GM18519 (cell line): ENCODE data around the gene ENOX1.
"Not testable (repeated sequence)": the region's sequence is repeated elsewhere in the genome, so short reads cannot be mapped to it uniquely, and the experiment has no call there.

Experiments
- ATAC-seq: cut with Tn5 transposase; IDR thresholded peaks from one replicate; pipeline ENCODE4 v1.9.1; 2021; ENCODE audit warnings: mild to moderate bottlenecking, moderate library complexity; ENCODE audit not compliant: unreplicated experiment, low FRiP score

The ENOX1 gene

DNA sequence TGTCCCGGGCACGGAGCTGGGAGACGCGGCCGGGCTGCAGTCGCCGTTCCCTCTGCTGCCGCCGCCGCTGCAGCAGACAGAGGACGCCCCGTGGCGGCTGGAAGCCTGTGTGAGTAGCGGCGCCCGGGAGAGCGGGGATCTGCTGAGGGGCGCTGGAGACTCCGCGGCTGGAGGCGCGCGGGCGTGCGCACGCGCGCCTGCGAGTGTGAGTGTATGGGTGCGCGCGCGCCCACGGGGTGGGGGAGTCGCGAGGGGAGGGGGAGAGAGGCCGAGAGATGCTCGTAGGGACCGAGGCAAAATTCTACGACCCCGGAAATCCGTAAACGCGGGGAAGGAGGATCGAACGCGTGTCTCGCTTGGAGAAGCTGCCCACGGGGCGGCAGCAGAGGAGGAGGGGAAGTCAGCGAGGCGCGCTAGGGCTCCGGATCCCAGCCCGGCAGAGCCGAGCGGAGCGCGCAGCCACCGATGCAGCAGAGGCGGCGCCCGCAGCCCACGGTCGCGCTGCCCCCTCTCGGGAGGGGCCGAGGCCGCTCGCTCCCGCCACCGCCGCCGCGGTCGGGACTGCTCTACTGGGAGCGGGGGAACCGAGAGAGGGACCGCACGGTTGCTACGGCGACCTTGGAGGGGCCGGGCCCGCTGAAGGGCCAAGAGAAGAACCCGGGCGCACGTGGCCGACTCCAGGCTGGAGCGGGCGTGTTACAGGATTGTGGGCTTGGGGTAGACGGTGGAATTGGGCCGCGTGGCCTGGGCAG, at the start of gene ENOX1:
Gene ENOX1, minus strand, starts transcription at position 207 of the 752 bp plus-strand sequence.
- ATAC-seq: no peak

DNA sequence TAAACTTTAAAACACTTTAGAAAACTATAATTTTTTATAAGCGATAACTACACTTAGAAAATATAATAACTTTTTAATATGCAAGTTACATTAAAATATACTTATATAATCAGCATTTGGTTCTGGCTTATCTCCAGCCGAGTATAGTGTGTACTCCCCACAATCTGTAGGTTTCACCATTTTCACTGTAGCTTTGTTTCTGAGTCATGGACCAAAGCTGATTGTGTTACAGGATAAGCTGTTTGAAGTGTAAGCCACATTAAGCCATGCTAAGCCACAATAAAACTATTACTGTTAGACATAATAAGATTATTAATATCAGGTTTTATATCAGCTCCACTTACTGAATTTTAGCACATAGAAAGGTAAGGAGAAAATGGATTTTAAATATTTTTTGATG, 48.9 kb upstream of the ENOX1 start:
- ATAC-seq: no peak

DNA sequence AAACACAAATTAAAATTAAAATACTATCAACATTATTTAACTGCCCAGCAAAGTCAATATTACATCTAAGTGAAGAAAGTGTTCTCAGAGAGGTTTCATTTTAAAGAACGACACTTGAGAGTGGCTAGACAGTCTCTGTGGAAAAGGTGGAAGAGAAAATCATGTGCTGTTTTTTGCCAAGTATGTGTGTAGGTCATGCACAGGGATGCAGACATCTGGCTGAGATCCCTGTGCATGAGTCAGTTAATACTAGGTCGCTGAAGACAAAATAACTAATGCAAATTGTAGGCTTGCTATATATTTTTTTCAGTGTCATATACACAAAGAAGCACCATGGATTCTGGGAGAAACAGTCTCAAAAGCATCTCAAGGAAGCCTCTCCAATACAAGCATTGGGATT, 44.3 kb upstream of the ENOX1 start:
- ATAC-seq: no peak

DNA sequence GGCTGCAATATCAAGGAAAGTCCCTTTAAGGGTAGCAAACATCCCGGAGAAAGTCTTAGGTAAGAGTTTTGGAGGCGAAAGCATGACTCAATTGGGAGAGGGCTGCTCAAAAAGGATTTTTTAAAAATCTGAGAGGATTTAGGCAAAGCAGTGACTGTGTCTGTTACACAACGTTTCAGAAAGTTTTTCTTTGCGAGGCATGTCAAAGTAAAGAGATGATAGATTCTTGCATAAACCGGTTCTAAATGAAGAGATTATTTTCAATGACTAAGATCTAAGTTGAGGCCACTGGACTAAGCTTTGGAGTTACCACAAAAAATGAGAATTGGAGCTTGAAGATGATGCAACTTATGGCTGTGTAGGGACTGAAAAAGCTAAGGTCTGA, 43.7 kb upstream of the ENOX1 start:
- no peak for ATAC-seq

DNA sequence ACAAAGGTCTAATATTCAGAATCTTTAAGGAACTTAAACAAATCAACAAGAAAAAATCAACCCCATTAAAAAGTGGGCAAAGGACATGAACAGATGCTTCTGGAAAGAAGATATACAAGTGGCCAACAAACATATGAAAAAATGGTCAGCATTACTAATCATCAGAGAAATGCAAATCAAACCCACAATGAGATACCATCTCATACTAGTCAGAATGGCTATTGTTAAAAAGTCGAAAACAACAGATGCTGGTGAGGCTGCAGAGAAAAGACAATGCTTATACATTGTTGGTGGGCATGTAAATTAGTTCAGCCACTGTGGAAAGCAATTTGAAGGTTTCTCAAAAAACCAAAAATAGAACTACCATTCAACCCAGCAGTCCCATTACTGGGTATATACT, 37.9 kb upstream of the ENOX1 start:
- ATAC-seq: not testable (repeated sequence)

DNA sequence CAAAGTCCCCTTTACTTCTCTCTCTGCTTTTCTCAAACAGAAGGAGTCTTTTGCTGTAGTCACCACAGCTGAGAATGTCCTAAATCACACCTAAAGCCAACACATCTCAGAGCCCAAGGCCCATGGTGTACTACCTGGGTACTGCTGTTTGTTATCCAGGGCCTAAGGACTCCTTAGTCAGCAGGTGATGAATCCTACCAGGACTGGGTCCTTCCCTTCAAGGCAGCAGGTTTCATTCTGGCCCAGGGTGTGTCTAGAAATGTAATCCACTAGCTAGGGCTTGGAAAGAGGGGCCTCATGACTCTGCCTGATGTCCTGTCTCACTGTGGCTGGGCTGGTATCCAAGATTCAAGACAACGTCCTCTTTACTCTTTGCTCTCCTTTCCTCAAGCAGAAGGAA, 36.2 kb upstream of the ENOX1 start:
- ATAC-seq: no peak

DNA sequence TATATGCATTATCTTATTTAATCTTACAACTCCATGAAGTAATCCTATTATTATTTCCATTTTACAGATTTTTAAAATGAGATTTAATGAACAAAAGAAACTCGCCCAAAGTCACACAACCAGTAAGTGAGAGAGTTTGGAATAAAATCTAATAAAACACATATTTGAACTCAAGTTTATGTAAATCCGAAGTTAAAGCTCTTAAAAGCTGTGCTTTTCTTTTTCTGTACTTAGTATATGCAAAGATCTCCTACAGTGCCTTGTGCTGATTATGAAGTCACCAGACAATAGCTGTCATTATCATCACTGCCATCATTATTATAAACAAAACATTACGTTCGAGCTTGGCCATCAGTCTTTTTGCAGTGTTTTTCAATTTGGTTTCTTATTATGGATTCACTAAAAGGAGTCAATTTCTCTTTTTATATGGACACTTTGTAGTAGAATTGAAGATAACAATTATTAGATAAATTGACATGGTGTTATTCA, 29.7 kb upstream of the ENOX1 start:
- no peak for ATAC-seq

DNA sequence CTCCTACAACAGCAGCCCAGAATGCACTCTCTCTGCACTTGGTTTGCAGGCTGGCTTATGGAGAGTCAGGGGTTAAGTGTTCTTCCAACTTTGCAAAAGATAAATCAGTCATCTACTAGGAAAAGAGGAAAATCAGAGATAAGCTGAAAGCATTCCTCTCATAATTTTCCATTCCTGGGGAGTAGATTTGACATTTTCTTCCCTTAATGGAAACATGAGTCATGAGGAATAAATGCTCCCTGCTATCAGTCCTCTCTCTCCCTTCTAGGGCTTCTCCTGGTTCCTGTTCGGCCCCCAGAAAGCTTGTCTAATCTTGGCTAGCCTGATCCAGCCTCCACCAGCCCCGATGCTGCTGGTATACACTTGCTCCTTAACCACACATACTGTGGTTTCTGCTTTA, 28.4 kb upstream of the ENOX1 start:
- ATAC-seq: no peak

DNA sequence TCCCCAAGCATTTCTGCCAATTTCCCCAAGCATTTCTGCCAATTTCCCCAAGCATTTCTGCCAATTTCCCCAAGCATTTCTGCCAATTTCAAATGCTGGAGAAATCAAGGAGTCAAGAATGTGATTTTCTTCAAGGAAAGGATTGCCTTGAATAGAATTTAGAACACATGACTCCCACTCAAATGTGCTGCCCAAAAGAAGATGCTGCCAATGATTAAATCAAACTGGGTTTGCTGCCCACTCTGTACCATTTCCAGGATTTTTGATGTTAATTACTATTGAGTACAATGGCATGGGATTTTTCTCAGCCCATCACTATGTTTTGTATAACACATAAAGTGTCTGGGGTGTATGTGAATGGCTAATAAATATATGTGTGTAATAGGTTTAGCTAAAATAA, 21.9 kb upstream of the ENOX1 start:
- no peak for ATAC-seq

DNA sequence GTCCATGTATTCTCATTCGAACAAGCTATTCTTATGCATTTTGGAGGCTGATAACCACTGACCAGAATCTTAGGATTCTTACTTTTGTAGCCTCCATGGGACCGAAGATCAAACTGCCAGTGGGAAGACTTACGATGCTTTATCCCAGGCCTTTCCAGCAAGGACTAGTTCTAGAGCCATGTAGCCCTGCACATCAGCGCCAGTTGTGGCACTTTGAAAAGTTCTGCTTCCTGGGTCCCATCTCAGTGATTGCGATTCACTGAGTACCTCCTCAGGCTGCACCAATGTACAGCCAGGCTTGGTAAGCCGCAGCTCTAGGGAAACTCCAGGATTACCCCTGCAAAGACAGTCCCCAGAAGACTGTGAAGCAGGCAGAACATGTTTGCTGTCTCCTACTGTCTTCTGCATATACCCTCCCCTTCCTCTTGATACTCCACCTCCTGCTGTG, 18.9 kb upstream of the ENOX1 start:
- ATAC-seq: no peak

DNA sequence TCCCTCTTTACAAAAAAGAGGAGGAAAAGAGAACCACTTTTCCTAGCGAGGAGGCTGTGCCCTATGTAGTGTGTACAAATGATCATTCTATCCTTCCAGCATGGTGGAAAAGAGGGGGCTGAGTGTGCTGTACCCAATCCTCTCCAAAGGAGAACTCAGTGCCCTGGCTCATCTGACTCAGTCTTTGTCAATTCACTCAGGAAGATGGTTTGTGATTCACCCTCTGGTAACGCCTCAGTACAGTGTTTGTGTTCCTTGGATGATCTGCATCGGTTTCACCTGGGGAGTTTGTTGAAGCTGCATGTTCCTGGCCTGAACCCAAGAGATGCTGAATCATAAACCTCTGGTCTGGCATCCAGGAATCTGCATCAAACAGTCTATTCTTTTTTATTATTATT, 18.3 kb upstream of the ENOX1 start:
- ATAC-seq: no peak

DNA sequence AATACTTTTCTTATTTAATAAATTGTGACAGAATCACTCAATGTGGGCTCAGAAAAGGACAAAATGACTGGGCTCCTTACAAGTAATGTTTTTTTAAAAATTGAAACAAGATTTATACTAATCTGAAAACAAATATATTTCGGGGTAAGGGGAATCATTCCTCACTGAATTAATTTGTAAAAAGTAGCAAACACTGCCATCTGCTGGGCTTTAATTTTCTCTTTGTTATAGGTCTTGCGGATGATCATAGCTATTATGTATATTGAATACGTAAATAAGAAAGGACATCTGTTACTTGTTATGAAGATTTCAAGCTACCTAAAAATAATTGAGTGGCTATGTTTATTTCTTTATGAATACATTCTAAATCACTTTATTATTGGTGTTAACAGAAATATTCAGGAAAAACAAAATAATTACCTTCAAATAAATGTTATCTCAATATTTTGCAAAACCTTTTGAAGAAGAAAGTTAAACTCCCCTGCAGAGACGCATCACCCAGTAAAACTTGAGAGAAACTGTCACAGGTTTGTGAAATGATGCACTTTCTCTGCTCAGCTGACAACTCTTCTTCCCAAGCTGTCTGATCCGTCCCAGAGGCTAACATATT, 17.8 kb upstream of the ENOX1 start:
- ATAC-seq: no peak

DNA sequence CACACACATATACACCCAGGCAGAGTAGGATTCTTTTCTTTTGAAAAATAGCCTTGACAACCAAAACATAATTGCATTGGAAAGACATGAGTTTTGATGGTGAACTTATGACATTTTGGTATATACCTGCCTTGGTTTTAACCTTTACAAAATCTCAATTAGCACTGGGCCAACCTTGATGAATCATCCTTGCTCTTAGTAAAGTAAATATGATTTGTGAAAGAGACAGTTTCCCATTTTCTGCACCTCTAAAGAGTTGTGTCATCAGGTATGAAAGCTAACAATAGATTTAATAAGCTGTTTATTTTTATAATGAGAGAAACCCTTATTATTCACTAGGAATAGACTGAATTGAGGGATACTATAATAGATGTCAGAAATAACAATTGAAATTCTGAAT, 15.7 kb upstream of the ENOX1 start:
- ATAC-seq: no peak

DNA sequence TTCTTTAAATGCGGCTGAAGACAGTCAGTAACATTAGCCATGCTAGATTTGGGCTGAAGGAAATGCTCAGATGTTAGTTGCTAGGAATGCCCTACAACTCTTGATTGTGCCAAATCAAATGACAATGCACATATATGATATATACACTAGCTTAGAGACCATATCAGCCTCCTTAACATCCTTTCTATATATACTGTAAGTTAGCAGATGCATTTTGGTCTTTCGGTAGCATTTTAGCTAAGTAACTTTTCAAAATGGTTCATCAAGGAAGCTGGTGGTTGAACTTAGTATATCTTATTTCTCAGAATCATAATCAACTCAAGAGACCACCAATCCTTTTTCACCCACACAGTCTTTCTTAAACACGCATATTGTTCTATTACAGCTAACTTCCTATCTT, 14.1 kb upstream of the ENOX1 start:
- no peak for ATAC-seq

DNA sequence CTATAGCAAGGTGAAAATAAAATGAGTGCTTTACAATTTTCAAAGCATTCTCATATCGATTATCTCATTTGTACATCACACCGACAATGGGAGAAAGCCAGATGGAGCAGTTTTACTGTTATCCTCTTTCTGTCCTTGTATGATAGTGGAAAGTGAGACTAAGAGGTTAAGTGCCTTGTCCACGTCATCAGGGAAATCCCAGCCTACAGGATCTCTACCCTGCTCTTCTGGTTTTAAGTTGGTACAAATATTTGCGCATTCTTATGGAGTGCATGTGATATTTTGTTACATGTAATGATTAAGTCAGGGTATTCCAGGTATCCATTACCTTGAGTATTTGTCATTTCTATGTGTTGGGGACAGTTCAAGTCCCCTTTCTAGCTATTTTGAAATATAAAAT, 12.4 kb upstream of the ENOX1 start:
- ATAC-seq: no peak

DNA sequence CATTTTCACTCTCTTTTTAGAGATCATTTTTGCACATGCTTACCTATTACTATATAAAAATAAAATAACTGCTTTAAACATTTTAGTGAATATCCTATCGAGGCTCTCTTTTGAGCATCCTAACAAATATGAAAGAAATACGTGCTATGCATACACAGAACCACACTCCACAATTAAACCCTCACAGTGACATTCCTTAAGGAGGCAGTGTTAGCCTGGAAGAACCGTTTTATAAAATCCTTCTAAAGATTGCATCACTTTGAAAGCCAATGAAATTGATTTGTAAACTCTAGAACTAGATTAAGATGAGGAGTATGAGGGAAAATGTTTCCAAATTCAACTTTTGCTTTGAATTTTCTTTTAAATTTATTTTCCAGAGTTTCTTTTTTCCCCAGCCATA, 11.1 kb upstream of the ENOX1 start:
- no peak for ATAC-seq

DNA sequence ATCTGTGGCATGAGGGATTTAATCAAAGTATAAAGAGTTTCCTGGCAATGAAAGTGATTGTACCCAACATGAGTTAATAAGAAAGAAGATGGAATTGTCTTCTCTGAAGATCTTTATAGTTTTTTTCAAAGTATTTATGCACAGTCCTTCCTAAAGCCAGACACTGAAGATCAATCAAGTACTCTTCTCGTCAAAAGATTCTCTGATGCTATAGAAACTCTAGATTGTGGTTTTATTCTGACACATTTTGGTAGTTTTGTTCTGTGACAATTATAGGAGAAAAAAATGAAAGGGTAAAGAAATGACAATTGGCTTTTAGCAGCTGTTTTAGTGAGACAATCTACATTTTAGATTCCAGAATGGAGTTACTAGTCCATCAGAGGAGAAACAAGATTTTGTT, 10.4 kb upstream of the ENOX1 start:
- ATAC-seq: no peak

DNA sequence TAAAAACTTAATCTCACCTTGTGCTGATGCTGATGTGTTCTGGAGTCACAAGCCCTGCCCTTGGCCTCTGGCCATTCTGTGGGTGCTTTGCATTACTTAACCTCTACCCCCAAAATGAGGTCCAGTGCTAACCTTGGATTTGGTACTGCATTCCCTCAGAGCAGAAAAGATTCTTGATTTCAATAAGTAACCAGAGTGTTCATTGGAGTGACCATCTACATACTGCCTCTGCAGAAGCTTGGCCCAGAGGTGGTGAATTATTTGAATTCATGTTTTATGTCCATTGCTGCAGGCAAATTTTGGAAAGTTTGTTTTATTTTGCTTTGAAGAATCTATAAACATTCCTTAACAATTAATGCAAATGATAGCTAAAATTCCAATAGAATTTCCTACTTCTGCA, 7.6 kb upstream of the ENOX1 start:
- ATAC-seq: no peak

DNA sequence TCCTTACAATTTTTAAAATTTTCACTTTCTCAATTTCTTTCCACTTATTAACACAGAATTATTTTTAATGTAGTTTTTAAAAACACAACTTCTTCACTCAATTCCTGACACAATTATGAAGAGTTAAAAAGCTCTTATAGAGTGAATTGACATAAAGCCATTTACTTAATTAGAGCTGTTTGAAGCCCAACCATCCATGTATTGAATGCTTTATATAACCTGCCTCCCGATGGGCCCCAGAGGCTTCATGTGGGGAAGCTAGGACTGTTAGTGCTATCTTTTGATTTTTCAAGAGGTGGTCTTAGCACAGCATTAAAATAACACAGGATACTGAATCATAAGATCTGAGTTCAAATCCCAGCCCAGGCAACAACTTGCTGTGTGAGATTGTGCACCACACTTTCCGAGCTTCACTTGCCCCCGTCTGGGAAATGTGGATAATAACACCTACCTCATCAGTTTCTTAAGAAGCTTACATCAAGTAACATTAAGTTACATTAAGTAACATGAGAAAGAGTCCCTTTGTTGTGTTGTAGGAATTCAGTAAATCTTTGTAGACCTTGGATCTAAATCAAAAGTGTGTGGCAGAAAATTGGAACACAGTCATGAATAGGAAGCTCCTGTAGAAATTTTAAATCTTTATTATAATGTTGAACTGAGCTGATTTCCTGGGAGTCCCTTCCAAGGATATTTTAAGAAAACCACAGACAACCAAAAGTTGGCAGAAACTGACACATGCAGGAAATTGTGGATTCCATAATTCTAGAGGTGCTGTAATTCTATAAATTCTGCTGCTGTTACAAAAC, 5.5 kb upstream of the ENOX1 start:
- no peak for ATAC-seq

DNA sequence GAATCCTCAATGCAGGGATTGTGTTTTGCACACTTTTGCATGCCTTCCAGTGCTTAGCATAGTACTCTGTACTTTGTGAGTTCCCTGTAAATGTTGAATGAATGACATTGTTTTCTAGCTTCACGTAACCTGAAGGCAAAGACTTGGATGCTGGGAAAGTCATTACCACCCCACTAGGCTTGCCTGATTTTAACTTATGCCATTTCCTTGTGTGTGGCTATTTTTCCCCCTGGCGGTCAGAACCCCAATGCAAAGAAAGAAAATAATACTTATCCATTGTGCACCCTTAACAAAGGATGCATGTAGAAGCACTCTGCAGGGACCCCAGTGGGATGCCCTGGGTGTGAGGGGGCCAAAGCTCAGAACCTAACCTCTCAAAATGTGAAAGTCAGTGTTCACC, 1.2 kb upstream of the ENOX1 start:
- no peak for ATAC-seq

DNA sequence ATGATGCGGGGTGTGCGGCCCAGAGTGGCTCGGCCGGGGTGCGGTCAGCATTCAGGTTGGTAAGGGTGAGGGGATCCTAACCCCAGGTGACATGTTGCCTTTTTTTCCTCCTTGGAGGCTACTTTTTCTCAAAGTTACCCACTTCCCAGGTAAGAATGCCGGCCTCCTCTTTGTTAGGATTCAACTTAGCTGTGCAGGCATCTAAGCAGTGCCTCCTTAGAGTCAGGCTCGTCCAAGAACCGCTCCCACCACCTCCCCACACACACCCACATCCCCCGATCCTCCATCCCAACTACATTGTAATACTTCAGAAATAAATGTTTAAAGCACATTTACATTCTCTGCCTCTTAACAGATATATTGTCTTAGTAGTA, 733 bp upstream of the ENOX1 start:
- ATAC-seq: no peak

DNA sequence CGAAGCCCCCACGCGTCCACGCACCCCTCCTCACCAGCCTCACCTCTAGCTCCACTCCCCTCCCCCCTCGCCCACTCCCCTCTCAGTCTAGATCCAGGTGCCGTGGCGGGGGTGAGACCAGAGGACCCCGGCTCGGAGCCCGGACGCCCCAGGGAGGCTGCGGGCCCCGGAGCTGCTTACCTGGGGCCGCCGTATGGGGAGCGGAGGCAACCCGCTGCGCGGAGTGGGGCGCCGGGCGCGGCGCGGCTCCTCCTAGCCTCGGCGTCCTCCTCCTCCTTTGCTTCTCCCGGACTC, 353 bp downstream of the ENOX1 start:
- no peak for ATAC-seq
